Measurements from ENCODE around the gene KRT23.

GRCh38 chr17:40986920-40987319 is 49.5 kb upstream of the KRT23 start:
- no peak for TF ChIP-seq POLR2A (IDR thresholded peaks at IDR 0.05; ENCODE audit: borderline replicate concordance, extremely low read depth, insufficient read depth, insufficient read length)
- no peak for TF ChIP-seq EZH2 (IDR thresholded peaks at IDR 0.05)
- TF ChIP-seq, protein P1, sequence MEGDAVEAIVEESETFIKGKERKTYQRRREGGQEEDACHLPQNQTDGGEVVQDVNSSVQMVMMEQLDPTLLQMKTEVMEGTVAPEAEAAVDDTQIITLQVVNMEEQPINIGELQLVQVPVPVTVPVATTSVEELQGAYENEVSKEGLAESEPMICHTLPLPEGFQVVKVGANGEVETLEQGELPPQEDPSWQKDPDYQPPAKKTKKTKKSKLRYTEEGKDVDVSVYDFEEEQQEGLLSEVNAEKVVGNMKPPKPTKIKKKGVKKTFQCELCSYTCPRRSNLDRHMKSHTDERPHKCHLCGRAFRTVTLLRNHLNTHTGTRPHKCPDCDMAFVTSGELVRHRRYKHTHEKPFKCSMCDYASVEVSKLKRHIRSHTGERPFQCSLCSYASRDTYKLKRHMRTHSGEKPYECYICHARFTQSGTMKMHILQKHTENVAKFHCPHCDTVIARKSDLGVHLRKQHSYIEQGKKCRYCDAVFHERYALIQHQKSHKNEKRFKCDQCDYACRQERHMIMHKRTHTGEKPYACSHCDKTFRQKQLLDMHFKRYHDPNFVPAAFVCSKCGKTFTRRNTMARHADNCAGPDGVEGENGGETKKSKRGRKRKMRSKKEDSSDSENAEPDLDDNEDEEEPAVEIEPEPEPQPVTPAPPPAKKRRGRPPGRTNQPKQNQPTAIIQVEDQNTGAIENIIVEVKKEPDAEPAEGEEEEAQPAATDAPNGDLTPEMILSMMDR (IDR thresholded peaks at IDR 0.05 in 2 of 3, conservative IDR thresholded peaks at IDR 0.05 in 1 of 3; ENCODE audit: borderline replicate concordance in 1 of 3, insufficient read depth in 1 of 3, low read depth in 2 of 3, low read length in 2 of 3) = no peak
- TF ChIP-seq TCF7L2 (IDR thresholded peaks at IDR 0.05; ENCODE audit: borderline replicate concordance, extremely low read depth, insufficient read depth, insufficient read length) = no peak

All from HCT116 (cell line).